Activated T-helper 2 cell treated with anti-CD3 and anti-CD28 coated beads, Interferon-gamma antibody, Interleukin-2, Interleukin-4, amounts not matched to agents 10 μg/mL and 5 μg/mL and 100 μg/mL, durations not matched to agents 14 hours and 24 hours and 36 hours (primary cell): ENCODE data around the gene PPARA. TPM values are rescaled to one million over a fixed set of nuclear protein-coding genes. Genes with fewer than 3 reads are reported as not detected.

Experiments used
- DNase-seq: peaks from one replicate; pipeline ENCODE4 v3.0.0; 2021; ENCODE audit warnings: low spot score
- H3K27ac Mint-ChIP-seq: one replicate; pipeline ENCODE4 v1.8.0; 2021; ENCODE audit warnings: mixed read lengths
- H3K27me3 Mint-ChIP-seq: one replicate; pipeline ENCODE4 v1.8.0; 2021; ENCODE audit warnings: low read depth, mixed read lengths
- H3K36me3 Mint-ChIP-seq: one replicate; pipeline ENCODE4 v1.8.0; 2021; ENCODE audit warnings: low read depth, mixed read lengths
- H3K4me1 Mint-ChIP-seq: one replicate; pipeline ENCODE4 v1.8.0; 2021; ENCODE audit warnings: low read depth, mixed read lengths
- H3K4me3 Mint-ChIP-seq: one replicate; pipeline ENCODE4 v1.8.0; 2021; ENCODE audit warnings: low read depth, mild to moderate bottlenecking, moderate library complexity, mixed read lengths
- H3K9me3 Mint-ChIP-seq: one replicate; pipeline ENCODE4 v1.8.0; 2021; ENCODE audit warnings: mixed read lengths
- intact Hi-C: fragments of 100-400 bp; cut with micrococcal nuclease; formaldehyde crosslinking; loops from one replicate; pipeline ENCODE4 v1.15.1; 2023
- total RNA-seq: library from RNA; stranded (reverse); gene quantifications from 2 replicates; pipeline ENCODE4 v1.2.3, GENCODE V29; 2022

The PPARA gene
- total RNA-seq, 1 donor from 2014 or later, result 14.0 TPM

GRCh38 chr22:46108564-46109473 lies 41.5 kb upstream of the PPARA start:
- intact Hi-C loops, result no loop called here
- H3K27ac Mint-ChIP-seq, result no peak overlapping the region
- no peaks in the 10 kb centered on the region for H3K36me3 Mint-ChIP-seq

GRCh38 chr22:46109474-46110003 lies 40.8 kb upstream of the PPARA start:
- H3K27me3 Mint-ChIP-seq, result no peaks in the 10 kb centered on the region

More at GRCh38 chr22:46108564-46109473, 41.5 kb upstream of the PPARA start:
- DNase-seq, result no peak
- Mint-ChIP-seq H3K9me3 (no peaks in the 10 kb centered on the region), H3K27me3 (no peaks in the 10 kb centered on the region), H3K4me3 (no peak overlapping the region), H3K4me1 (no peaks in the 10 kb centered on the region)

GRCh38 chr22:46110215-46110614 lies 40.1 kb upstream of the PPARA start:
- no peak for DNase-seq
- H3K36me3 Mint-ChIP-seq, result no peaks in the 10 kb centered on the region
- intact Hi-C loops, result no loop called here
- H3K27ac Mint-ChIP-seq, result no peak overlapping the region
- no peaks in the 10 kb centered on the region for H3K9me3 Mint-ChIP-seq
- no peaks in the 10 kb centered on the region for H3K4me1 Mint-ChIP-seq
- no peaks in the 10 kb centered on the region for H3K27me3 Mint-ChIP-seq
- no peak overlapping the region for H3K4me3 Mint-ChIP-seq

More at GRCh38 chr22:46109474-46110003, 40.8 kb upstream of the PPARA start:
- Mint-ChIP-seq H3K9me3 (no peaks in the 10 kb centered on the region), H3K4me1 (no peaks in the 10 kb centered on the region), H3K27ac (no peak overlapping the region), H3K4me3 (no peak overlapping the region), H3K36me3 (no peaks in the 10 kb centered on the region)
- DNase-seq, result no peak
- intact Hi-C loops, result no loop called here

- H3K27me3 Mint-ChIP-seq, result no peaks in the 10 kb centered on the region
- H3K9me3 Mint-ChIP-seq, result no peaks in the 10 kb centered on the region
- no peaks in the 10 kb centered on the region for H3K4me1 Mint-ChIP-seq
- no peak for DNase-seq
- H3K27ac Mint-ChIP-seq, result no peak overlapping the region
- intact Hi-C loops, result no loop called here
- no peaks in the 10 kb centered on the region for H3K36me3 Mint-ChIP-seq
- H3K4me3 Mint-ChIP-seq, result no peak overlapping the region
Observed at GRCh38 chr22:46111645-46112306, 38.5 kb upstream of the PPARA start.

GRCh38 chr22:46112405-46112804 lies 37.9 kb upstream of the PPARA start:
- no peak overlapping the region for H3K4me3 Mint-ChIP-seq
- H3K27ac Mint-ChIP-seq, result no peak overlapping the region
- H3K4me1 Mint-ChIP-seq, result no peaks in the 10 kb centered on the region
- no peaks in the 10 kb centered on the region for H3K27me3 Mint-ChIP-seq
- H3K9me3 Mint-ChIP-seq, result no peaks in the 10 kb centered on the region
- H3K36me3 Mint-ChIP-seq, result no peaks in the 10 kb centered on the region
- DNase-seq, result no peak
- intact Hi-C loops, result no loop called here

- H3K9me3 Mint-ChIP-seq, result no peaks in the 10 kb centered on the region
Observed at GRCh38 chr22:46113110-46113909, 37.0 kb upstream of the PPARA start.

GRCh38 chr22:46113910-46114517 lies 36.3 kb upstream of the PPARA start:
- Mint-ChIP-seq H3K27me3 (no peaks in the 10 kb centered on the region), H3K9me3 (no peaks in the 10 kb centered on the region), H3K4me3 (no peak overlapping the region), H3K27ac (no peak overlapping the region), H3K4me1 (no peaks in the 10 kb centered on the region), H3K36me3 (no peaks in the 10 kb centered on the region)
- intact Hi-C loops, result no loop called here
- no peak for DNase-seq

More at GRCh38 chr22:46113110-46113909, 37.0 kb upstream of the PPARA start:
- Mint-ChIP-seq H3K27me3 (no peaks in the 10 kb centered on the region), H3K27ac (no peak overlapping the region), H3K36me3 (no peaks in the 10 kb centered on the region), H3K4me1 (no peaks in the 10 kb centered on the region), H3K4me3 (no peak overlapping the region)
- DNase-seq, result no peak
- intact Hi-C loops, result no loop called here

GRCh38 chr22:46114518-46115387 lies 35.6 kb upstream of the PPARA start:
- intact Hi-C loops, result no loop called here
- H3K36me3 Mint-ChIP-seq, result no peaks in the 10 kb centered on the region
- no peaks in the 10 kb centered on the region for H3K27me3 Mint-ChIP-seq
- no peak overlapping the region for H3K27ac Mint-ChIP-seq
- DNase-seq, result no peak
- no peak overlapping the region for H3K4me3 Mint-ChIP-seq
- no peaks in the 10 kb centered on the region for H3K9me3 Mint-ChIP-seq
- H3K4me1 Mint-ChIP-seq, result no peaks in the 10 kb centered on the region

GRCh38 chr22:46115388-46115678 lies 35.0 kb upstream of the PPARA start:
- Mint-ChIP-seq H3K27me3 (no peaks in the 10 kb centered on the region), H3K36me3 (no peaks in the 10 kb centered on the region), H3K4me3 (no peak overlapping the region), H3K27ac (no peak overlapping the region), H3K9me3 (no peaks in the 10 kb centered on the region), H3K4me1 (no peaks in the 10 kb centered on the region)
- no peak for DNase-seq
- intact Hi-C loops, result no loop called here

GRCh38 chr22:46115755-46116490 lies 34.4 kb upstream of the PPARA start:
- no peak overlapping the region for H3K27ac Mint-ChIP-seq

GRCh38 chr22:46116491-46116958 lies 33.8 kb upstream of the PPARA start:
- Mint-ChIP-seq H3K9me3 (no peaks in the 10 kb centered on the region), H3K36me3 (no peaks in the 10 kb centered on the region), H3K4me1 (no peaks in the 10 kb centered on the region), H3K27ac (no peak overlapping the region), H3K4me3 (no peak overlapping the region), H3K27me3 (no peaks in the 10 kb centered on the region)
- DNase-seq, result peak; percentile 74
- intact Hi-C loops, result loop anchor here (1.0 kb wide), 1 partner anchor 110 kb away; no protein-coding TSS in a partner anchor

More at GRCh38 chr22:46115755-46116490, 34.4 kb upstream of the PPARA start:
- H3K27me3 Mint-ChIP-seq, result no peaks in the 10 kb centered on the region
- intact Hi-C loops, result loop anchor here (1.0 kb wide), 1 partner anchor 110 kb away; no protein-coding TSS in a partner anchor
- H3K9me3 Mint-ChIP-seq, result no peaks in the 10 kb centered on the region
- no peaks in the 10 kb centered on the region for H3K36me3 Mint-ChIP-seq
- H3K4me3 Mint-ChIP-seq, result no peak overlapping the region
- H3K4me1 Mint-ChIP-seq, result no peaks in the 10 kb centered on the region
- DNase-seq, result no peak
